GM18505 (cell line): ENCODE data around the gene PES1.

Source experiments
- ATAC-seq: cut with Tn5 transposase; IDR thresholded peaks from one replicate; pipeline ENCODE4 v1.9.1; 2021; ENCODE audit not compliant: unreplicated experiment
- POLR2A ChIP-seq: IDR thresholded peaks from 4 replicates; pipeline ENCODE4 v1.6.1; 2011; ENCODE audit warnings: borderline replicate concordance; ENCODE audit not compliant: insufficient read depth, insufficient read length; ENCODE audit errors: extremely low read depth

Gene PES1

DNA sequence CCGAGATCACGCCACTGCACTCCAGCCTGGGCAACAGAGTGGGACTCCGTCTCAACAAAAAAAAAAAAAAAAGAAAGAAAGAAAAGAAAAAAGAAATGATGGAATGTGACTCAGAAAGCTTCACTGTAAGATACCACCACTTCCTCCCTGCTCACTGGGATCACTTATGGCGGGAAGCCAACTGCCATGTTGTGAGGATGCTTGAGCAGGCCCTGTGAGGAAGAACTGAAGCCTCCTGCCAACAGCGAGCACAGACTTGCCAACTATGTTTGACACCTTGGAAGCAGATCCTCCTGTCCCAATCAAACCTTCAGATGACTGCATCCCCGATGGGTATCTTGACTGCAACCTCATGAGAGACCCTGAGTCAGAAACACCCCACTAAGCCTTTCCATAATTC, 53.4 kb downstream of the PES1 start:
- ATAC-seq: no peak

DNA sequence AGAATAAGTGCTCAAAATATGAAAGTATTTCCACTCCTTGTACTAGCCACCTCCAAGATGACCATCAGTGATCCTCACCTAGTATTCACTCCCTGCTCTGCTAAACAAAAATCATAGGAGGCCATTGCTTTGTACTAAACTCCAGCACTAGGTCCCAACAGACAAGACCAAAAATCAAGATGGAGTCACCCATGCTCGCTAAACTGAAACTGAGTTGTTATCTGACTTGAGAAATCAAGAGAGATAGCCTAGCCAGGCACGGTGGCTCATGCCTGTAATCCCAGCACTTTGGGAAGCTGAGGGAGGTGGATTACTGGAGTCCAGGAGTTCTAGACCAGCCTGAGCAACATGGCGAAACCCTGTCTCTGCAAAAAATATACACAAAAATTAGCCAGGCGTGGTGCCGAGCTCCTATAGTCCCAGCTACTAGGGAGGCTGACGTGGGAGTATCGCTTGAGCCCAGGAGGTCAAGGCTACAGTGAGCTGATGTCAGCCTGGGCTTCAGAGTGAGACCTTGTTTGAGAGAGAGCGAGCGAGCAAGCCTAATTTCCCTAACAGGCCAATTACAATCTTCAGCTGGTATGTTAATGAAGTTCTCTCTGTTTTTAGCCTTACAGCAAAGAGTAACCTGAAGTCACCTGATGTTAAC, 54.5 kb downstream of the PES1 start:
- ATAC-seq: no peak
- no peak for TF ChIP-seq POLR2A

More for the DNA sequence above, 53.4 kb downstream of the PES1 start:
- TF ChIP-seq POLR2A: no peak

GRCh38 chr22:30535182-30535581, 56.5 kb downstream of the PES1 start:
- TF ChIP-seq POLR2A: no peak
- no peak for ATAC-seq

DNA sequence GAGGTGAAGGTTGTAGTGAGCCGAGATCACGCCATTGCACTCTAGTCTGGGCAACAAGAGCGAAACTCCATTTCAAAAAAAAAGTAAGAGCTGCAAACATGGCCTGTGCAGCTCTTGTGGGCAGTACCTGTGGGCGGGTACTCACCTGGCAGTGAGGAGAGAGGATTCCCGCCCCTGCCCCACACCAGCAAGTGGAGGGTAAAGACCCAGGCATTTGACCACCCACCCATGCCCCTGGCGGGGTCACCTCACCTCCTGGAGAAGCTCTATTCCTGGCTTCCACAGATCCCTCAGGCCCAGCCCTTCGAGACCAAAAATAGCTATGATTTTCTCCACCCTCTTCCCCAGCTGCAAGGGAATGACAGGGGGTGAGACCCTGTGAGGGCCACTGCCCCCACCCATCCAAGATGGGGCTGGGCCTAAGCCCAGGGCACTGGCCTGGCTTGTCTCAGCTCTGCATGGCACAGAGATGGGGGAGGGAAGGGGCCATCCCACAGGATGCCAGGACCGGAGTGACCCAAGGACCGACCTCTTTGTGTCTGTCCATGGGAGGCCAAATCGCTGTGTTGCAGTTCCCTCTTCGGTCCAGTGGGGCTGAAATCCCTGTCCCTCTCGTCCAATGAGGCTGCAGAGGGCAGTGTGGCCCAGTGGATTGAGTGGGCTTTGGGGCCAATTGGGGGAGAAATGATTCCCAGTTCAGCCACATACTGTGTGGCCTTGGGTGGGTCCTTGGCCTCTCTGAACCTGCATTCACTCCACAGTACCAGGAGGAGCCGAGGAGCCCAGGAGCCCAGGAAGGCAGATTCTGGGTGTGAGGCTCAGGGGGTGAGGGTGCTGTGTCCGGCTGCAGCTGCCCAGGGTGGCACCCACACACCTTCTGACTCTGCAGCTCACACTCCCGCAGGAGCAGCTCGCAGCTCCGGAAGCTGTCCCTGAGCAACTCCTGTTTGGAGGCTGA, 59.8 kb downstream of the PES1 start:
- ATAC-seq: no peak
- no peak for TF ChIP-seq POLR2A

- TF ChIP-seq POLR2A: no peak
- no peak for ATAC-seq
These were observed 65.1 kb downstream of the PES1 start for GRCh38 chr22:30526656-30527055.
